HEK293 (cell line): ENCODE measurements around the gene PTPRN2.
A peak's percentile ranks its signal among the peaks of the same experiment; 100 is the strongest.

ENCODE experiments used
- CTCF ChIA-PET: fragments of 350-600 bp; formaldehyde crosslinking; extraction: SDS; loops from one replicate; lab custom pipeline; 2021; ENCODE audit warnings: antibody characterized with exemption; lab: Yijun Ruan, JAX
- POLR2A ChIA-PET: fragments of 300-600 bp; formaldehyde crosslinking; extraction: SDS; loops from one replicate; lab custom pipeline; 2020; ENCODE audit warnings: antibody characterized with exemption, inconsistent platforms; lab: Yijun Ruan, JAX
- H3K27ac ChIP-seq: fragments of 200-500 bp; sonication (Bioruptor generic); 2 replicates; pipeline ENCODE4 v1.5.1; 2014; ENCODE audit warnings: low read depth, low read length, control low read depth, inconsistent platforms; ENCODE audit errors: extremely low read depth
- H3K36me3 ChIP-seq, 2 experiments: fragments of 200-500 bp in 1 of 2; sonication (Bioruptor generic) in 1 of 2; 1 replicate in 1 of 2; 2 replicates in 1 of 2; pipeline ENCODE4 v1.5.1; 2014 to 2017; ENCODE audit warnings: inconsistent platforms in 2 of 2, low read length in 2 of 2; ENCODE audit not compliant: control insufficient read depth in 2 of 2, insufficient read depth in 1 of 2
- H3K4me1 ChIP-seq: fragments of 200-500 bp; sonication (Bioruptor generic); 2 replicates; pipeline ENCODE4 v1.5.1; 2014; ENCODE audit warnings: mild to moderate bottlenecking, low read length, inconsistent platforms; ENCODE audit not compliant: control insufficient read depth, insufficient read depth
- H3K4me3 ChIP-seq: 2 replicates; pipeline ENCODE4 v1.5.1; 2011; ENCODE audit warnings: low read depth, mild to moderate bottlenecking, control low read depth, low read length, moderate library complexity
- H3K9me3 ChIP-seq: fragments of 200-500 bp; sonication (Bioruptor generic); 2 replicates; pipeline ENCODE4 v1.5.1; 2014; ENCODE audit warnings: low read depth, low read length, inconsistent platforms; ENCODE audit not compliant: control insufficient read depth, insufficient read depth
- HOXA7 ChIP-seq: sonication (generic); formaldehyde crosslinking; IDR thresholded peaks from 2 replicates; pipeline ENCODE4 v1.8.1; 2022; ENCODE audit warnings: missing genetic modification reagents, borderline replicate concordance
- KLF7 ChIP-seq: fragments of 450-650 bp; formaldehyde crosslinking; IDR thresholded peaks from 2 replicates; pipeline ENCODE4 v1.5.1; 2016; ENCODE audit warnings: missing biosample characterization, missing genetic modification characterization, borderline replicate concordance
- PRDM1 ChIP-seq: fragments of 450-650 bp; formaldehyde crosslinking; IDR thresholded peaks from 2 replicates; pipeline ENCODE4; 2016; ENCODE audit warnings: missing biosample characterization, missing genetic modification characterization
- RBAK ChIP-seq: fragments of 450-650 bp; formaldehyde crosslinking; IDR thresholded peaks from 2 replicates; pipeline ENCODE4 v1.5.1; 2016; ENCODE audit warnings: missing biosample characterization, missing genetic modification characterization
- REPIN1 ChIP-seq: fragments of 450-650 bp; formaldehyde crosslinking; IDR thresholded peaks from 2 replicates; pipeline ENCODE4 v1.5.1; 2017; ENCODE audit warnings: missing biosample characterization, missing genetic modification characterization, low read depth
- TCF7L2 ChIP-seq: IDR thresholded peaks from 2 replicates; pipeline ENCODE4 v1.6.1; 2011; ENCODE audit warnings: low read depth, mild to moderate bottlenecking, inconsistent platforms, low read length, moderate library complexity, borderline replicate concordance
- YY2 ChIP-seq: fragments of 450-650 bp; formaldehyde crosslinking; IDR thresholded peaks from 2 replicates; pipeline ENCODE4 v1.5.1; 2016; ENCODE audit warnings: missing biosample characterization, missing genetic modification characterization
- ZFP41 ChIP-seq: fragments of 450-650 bp; formaldehyde crosslinking; IDR thresholded peaks from 2 replicates; pipeline ENCODE4 v1.5.1; 2016; ENCODE audit warnings: missing biosample characterization, missing genetic modification characterization, borderline replicate concordance
- ZIC2 ChIP-seq: fragments of 450-650 bp; formaldehyde crosslinking; IDR thresholded peaks from 2 replicates; pipeline ENCODE4 v1.5.1; 2016; ENCODE audit warnings: missing biosample characterization, missing genetic modification characterization
- ZNF239 ChIP-seq: fragments of 450-650 bp; formaldehyde crosslinking; IDR thresholded peaks from 2 replicates; pipeline ENCODE4 v1.5.1; 2016; ENCODE audit warnings: missing biosample characterization, missing genetic modification characterization
- ZNF335 ChIP-seq: fragments of 450-650 bp; formaldehyde crosslinking; conservative IDR thresholded peaks from 2 replicates; pipeline ENCODE4 v1.5.1; 2016; ENCODE audit warnings: missing biosample characterization, missing genetic modification characterization
- ZNF366 ChIP-seq: fragments of 450-650 bp; formaldehyde crosslinking; conservative IDR thresholded peaks from 2 replicates; pipeline ENCODE4 v1.5.1; 2016; ENCODE audit warnings: missing biosample characterization, missing genetic modification characterization
- ZNF423 ChIP-seq: fragments of 450-650 bp; formaldehyde crosslinking; IDR thresholded peaks from 2 replicates; pipeline ENCODE4 v1.5.1; 2016; ENCODE audit warnings: missing biosample characterization, missing genetic modification characterization
- ZNF514 ChIP-seq: fragments of 450-650 bp; formaldehyde crosslinking; IDR thresholded peaks from 2 replicates; pipeline ENCODE4 v1.5.1; 2016; ENCODE audit warnings: missing biosample characterization, missing genetic modification characterization
- ZNF549 ChIP-seq: fragments of 450-650 bp; IDR thresholded peaks from 2 replicates; pipeline ENCODE4 v1.5.1; 2018; ENCODE audit warnings: missing biosample characterization, missing genetic modification characterization, mild to moderate bottlenecking, inconsistent platforms, moderate library complexity
- ZNF629 ChIP-seq: fragments of 450-650 bp; formaldehyde crosslinking; IDR thresholded peaks from 2 replicates; pipeline ENCODE4 v1.5.1; 2017; ENCODE audit warnings: missing biosample characterization, missing genetic modification characterization
- ZNF677 ChIP-seq: fragments of 450-650 bp; IDR thresholded peaks from 2 replicates; pipeline ENCODE4 v1.5.0; 2018; ENCODE audit warnings: missing biosample characterization, mild to moderate bottlenecking, missing genetic modification characterization, moderate library complexity
- ZNF76 ChIP-seq: fragments of 450-650 bp; formaldehyde crosslinking; IDR thresholded peaks from 2 replicates; pipeline ENCODE4; 2016; ENCODE audit warnings: low read depth, missing biosample characterization, missing genetic modification characterization, borderline replicate concordance
- ZSCAN23 ChIP-seq: fragments of 450-650 bp; formaldehyde crosslinking; IDR thresholded peaks from 2 replicates; pipeline ENCODE4 v1.5.1; 2016; ENCODE audit warnings: missing biosample characterization, missing genetic modification characterization
- TF ChIP-seq, protein P1 (sequence below): fragments of 450-650 bp; IDR thresholded peaks from 2 replicates; pipeline ENCODE4 v1.5.1; 2018; ENCODE audit warnings: missing biosample characterization, missing genetic modification characterization
- TF ChIP-seq, protein P2 (sequence below): fragments of 450-650 bp; formaldehyde crosslinking; IDR thresholded peaks from 2 replicates; pipeline ENCODE4 v1.5.1; 2016; ENCODE audit warnings: missing biosample characterization, missing genetic modification characterization

The PTPRN2 gene

DNA sequence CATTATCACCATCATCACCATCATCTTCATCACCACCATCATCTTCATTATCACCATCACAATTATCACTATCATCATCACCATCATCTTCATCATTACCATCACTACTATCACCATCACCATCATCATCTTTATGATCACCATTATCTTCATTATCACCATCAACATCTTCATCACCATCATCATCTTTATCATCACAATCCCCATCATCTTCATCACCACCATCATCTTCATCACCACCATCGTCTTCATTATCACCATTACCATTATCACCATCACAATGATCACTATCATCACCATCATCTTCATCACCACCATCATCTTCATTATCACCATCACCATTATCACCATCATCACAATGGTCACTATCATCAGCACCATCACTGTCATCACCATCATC is 621.1 kb downstream of the PTPRN2 start:
- TF ChIP-seq ZNF514 (tag by site-specific recombination) (no peak), ZNF335 (no peak), YY2 (tag by site-specific recombination) (0 out of 2 replicates have a peak, but pooled peaks have one; percentile 11), ZNF76 (tag by site-specific recombination) (no peak), ZNF366 (tag by site-specific recombination) (no peak), ZNF423 (no peak), ZNF677 (tag by site-specific recombination) (no peak), ZFP41 (tag by site-specific recombination) (no peak), ZSCAN23 (no peak)
- TF ChIP-seq, protein P1, sequence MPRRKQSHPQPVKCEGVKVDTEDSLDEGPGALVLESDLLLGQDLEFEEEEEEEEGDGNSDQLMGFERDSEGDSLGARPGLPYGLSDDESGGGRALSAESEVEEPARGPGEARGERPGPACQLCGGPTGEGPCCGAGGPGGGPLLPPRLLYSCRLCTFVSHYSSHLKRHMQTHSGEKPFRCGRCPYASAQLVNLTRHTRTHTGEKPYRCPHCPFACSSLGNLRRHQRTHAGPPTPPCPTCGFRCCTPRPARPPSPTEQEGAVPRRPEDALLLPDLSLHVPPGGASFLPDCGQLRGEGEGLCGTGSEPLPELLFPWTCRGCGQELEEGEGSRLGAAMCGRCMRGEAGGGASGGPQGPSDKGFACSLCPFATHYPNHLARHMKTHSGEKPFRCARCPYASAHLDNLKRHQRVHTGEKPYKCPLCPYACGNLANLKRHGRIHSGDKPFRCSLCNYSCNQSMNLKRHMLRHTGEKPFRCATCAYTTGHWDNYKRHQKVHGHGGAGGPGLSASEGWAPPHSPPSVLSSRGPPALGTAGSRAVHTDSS (tag by site-specific recombination) = peak; percentile 97
- ChIA-PET POLR2A (no interaction called here), CTCF (no interaction called here)
- Histone ChIP-seq H3K4me1 (no peaks in the 10 kb centered on the region), H3K27ac (no peak overlapping the region), H3K4me3 (no peak overlapping the region), H3K36me3 (no peaks in the 10 kb centered on the region), H3K9me3 (no peaks in the 10 kb centered on the region)

DNA sequence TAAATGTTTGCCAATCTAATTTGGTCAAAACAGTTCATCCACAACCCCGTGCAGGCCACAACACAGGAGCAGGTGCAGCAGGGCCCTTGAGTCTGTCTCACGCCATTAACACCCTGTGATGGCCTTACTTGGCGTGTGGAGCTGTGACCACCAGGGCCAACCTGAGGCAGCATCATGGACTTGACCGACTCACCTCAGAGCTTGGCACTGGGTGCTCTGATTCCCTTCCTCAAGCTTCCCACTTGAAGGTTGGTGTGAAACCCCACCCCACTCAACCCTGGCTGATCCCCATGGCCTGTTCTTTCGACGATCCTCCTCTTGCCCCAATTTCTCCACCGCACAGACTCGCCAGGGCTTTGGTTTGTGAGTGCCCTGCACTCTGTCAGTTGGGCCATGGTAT is 623.1 kb downstream of the PTPRN2 start:
- Histone ChIP-seq H3K27ac (no peak overlapping the region), H3K9me3 (no peaks in the 10 kb centered on the region), H3K4me3 (no peak overlapping the region), H3K4me1 (no peaks in the 10 kb centered on the region), H3K36me3 (no peaks in the 10 kb centered on the region)
- ChIA-PET POLR2A (no interaction called here), CTCF (no interaction called here)
- TF ChIP-seq KLF7 (tag by site-specific recombination) = no peak
- no peak for TF ChIP-seq HOXA7 (CRISPR knock-in tag)
- no peak for TF ChIP-seq RBAK (tag by site-specific recombination)
- no peak for TF ChIP-seq ZNF629 (tag by site-specific recombination)
- no peak for TF ChIP-seq TCF7L2
- no peak for TF ChIP-seq ZNF239 (tag by site-specific recombination)
- TF ChIP-seq, protein P2, sequence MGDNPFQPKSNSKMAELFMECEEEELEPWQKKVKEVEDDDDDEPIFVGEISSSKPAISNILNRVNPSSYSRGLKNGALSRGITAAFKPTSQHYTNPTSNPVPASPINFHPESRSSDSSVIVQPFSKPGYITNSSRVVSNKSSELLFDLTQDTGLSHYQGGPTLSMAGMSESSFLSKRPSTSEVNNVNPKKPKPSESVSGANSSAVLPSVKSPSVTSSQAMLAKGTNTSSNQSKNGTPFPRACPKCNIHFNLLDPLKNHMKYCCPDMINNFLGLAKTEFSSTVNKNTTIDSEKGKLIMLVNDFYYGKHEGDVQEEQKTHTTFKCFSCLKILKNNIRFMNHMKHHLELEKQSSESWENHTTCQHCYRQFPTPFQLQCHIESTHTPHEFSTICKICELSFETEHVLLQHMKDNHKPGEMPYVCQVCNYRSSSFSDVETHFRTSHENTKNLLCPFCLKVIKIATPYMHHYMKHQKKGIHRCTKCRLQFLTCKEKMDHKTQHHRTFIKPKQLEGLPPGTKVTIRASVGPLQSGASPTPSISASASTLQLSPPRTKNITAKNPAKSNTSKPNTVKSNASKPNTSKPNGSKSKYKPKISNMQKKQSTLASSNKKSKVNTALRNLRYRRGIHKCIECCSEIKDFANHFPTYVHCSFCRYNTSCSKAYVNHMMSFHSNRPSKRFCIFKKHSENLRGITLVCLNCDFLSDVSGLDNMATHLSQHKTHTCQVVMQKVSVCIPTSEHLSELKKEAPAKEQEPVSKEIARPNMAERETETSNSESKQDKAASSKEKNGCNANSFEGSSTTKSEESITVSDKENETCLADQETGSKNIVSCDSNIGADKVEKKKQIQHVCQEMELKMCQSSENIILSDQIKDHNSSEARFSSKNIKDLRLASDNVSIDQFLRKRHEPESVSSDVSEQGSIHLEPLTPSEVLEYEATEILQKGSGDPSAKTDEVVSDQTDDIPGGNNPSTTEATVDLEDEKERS (tag by site-specific recombination) = no peak
- no peak for TF ChIP-seq ZNF549
- no peak for TF ChIP-seq REPIN1 (tag by site-specific recombination)
- TF ChIP-seq PRDM1 (tag by site-specific recombination) = no peak
- no peak for TF ChIP-seq ZIC2 (tag by site-specific recombination)
